Measurements from ENCODE around the gene PDCD2L. TPM values are rescaled to one million over a fixed set of nuclear protein-coding genes. Genes with fewer than 3 reads are reported as not detected.
"Not testable (repeated sequence)": the region's sequence is repeated elsewhere in the genome, so short reads cannot be mapped to it uniquely, and the experiment has no call there.

Gene PDCD2L
- total RNA-seq, 2 donors from 2014 or later: 5.9 to 9.9 TPM

GRCh38 chr19:34457446-34457845, 53.2 kb downstream of the PDCD2L start:
- no peaks in the 10 kb centered on the region for H3K9me3 ChIP-seq
- TF ChIP-seq CTCF (IDR thresholded peaks at IDR 0.05): no peak
- intact Hi-C loops (cut with DNase I): no loop called here
- no peak overlapping the region for H3K27ac ChIP-seq
- no peaks in the 10 kb centered on the region for H3K27me3 ChIP-seq
- no peaks in the 10 kb centered on the region for H3K36me3 ChIP-seq
- DNase-seq: no peak
- no peak overlapping the region for H3K9ac ChIP-seq (ENCODE audit: low read depth in 2 of 2, low read length in 2 of 2)
- no peak overlapping the region for H3K4me3 ChIP-seq
- no peaks in the 10 kb centered on the region for H3K4me1 ChIP-seq

GRCh38 chr19:34458677-34459076, 54.5 kb downstream of the PDCD2L start:
- DNase-seq: no peak
- peaks cover 6% of the 10 kb centered on the region for H3K36me3 ChIP-seq
- no peaks in the 10 kb centered on the region for H3K4me1 ChIP-seq
- no peak overlapping the region for H3K27ac ChIP-seq
- H3K27me3 ChIP-seq: no peaks in the 10 kb centered on the region
- no peak for TF ChIP-seq CTCF (IDR thresholded peaks at IDR 0.05)
- H3K9ac ChIP-seq (ENCODE audit: low read depth in 2 of 2, low read length in 2 of 2): no peak overlapping the region
- intact Hi-C loops (cut with DNase I): no loop called here
- H3K4me3 ChIP-seq: no peak overlapping the region
- H3K9me3 ChIP-seq: no peaks in the 10 kb centered on the region

GRCh38 chr19:34459614-34460013, 55.4 kb downstream of the PDCD2L start:
- no peaks in the 10 kb centered on the region for H3K9me3 ChIP-seq
- H3K27ac ChIP-seq: no peak overlapping the region
- H3K9ac ChIP-seq (ENCODE audit: low read depth in 2 of 2, low read length in 2 of 2): peak overlapping the region in 1 of 2 donors; percentile 2
- DNase-seq: no peak
- H3K4me3 ChIP-seq: no peak overlapping the region
- no peaks in the 10 kb centered on the region for H3K27me3 ChIP-seq
- peaks cover 11% of the 10 kb centered on the region for H3K36me3 ChIP-seq
- intact Hi-C loops (cut with DNase I): no loop called here
- no peak for TF ChIP-seq CTCF (IDR thresholded peaks at IDR 0.05)
- no peaks in the 10 kb centered on the region for H3K4me1 ChIP-seq

GRCh38 chr19:34461375-34462100, 57.3 kb downstream of the PDCD2L start:
- H3K27ac ChIP-seq: no peak overlapping the region
- no peak for DNase-seq
- no peak overlapping the region for H3K9ac ChIP-seq (ENCODE audit: low read depth in 2 of 2, low read length in 2 of 2)
- intact Hi-C loops (cut with DNase I): no loop called here
- H3K4me3 ChIP-seq: no peak overlapping the region
- H3K9me3 ChIP-seq: no peaks in the 10 kb centered on the region
- no peaks in the 10 kb centered on the region for H3K4me1 ChIP-seq
- no peak for TF ChIP-seq CTCF (IDR thresholded peaks at IDR 0.05)
- peaks cover 16% of the 10 kb centered on the region for H3K36me3 ChIP-seq
- no peaks in the 10 kb centered on the region for H3K27me3 ChIP-seq

GRCh38 chr19:34464785-34465184, 60.6 kb downstream of the PDCD2L start:
- H3K4me1 ChIP-seq; intact Hi-C loops (cut with DNase I); H3K4me3 ChIP-seq; DNase-seq; H3K9me3 ChIP-seq; H3K27ac ChIP-seq; H3K9ac ChIP-seq (ENCODE audit: low read depth in 2 of 2, low read length in 2 of 2); H3K27me3 ChIP-seq: not testable (repeated sequence)
- peaks cover 21% of the 10 kb centered on the region for H3K36me3 ChIP-seq

- TF ChIP-seq CTCF (IDR thresholded peaks at IDR 0.05): no peak
- peaks cover 23% of the 10 kb centered on the region for H3K36me3 ChIP-seq
These were observed 64.2 kb downstream of the PDCD2L start for GRCh38 chr19:34468409-34468808.

GRCh38 chr19:34469026-34469425, 64.8 kb downstream of the PDCD2L start:
- H3K9ac ChIP-seq (ENCODE audit: low read depth in 2 of 2, low read length in 2 of 2); H3K27ac ChIP-seq; intact Hi-C loops (cut with DNase I); H3K4me1 ChIP-seq; H3K9me3 ChIP-seq; H3K4me3 ChIP-seq; DNase-seq; H3K27me3 ChIP-seq: not testable (repeated sequence)
- peaks cover 17% of the 10 kb centered on the region for H3K36me3 ChIP-seq

More at GRCh38 chr19:34468409-34468808, 64.2 kb downstream of the PDCD2L start:
- no peaks in the 10 kb centered on the region for H3K9me3 ChIP-seq
- H3K27ac ChIP-seq: no peak overlapping the region
- intact Hi-C loops (cut with DNase I): no loop called here
- no peak overlapping the region for H3K4me3 ChIP-seq
- DNase-seq: no peak
- no peaks in the 10 kb centered on the region for H3K27me3 ChIP-seq
- H3K4me1 ChIP-seq: no peaks in the 10 kb centered on the region
- H3K9ac ChIP-seq (ENCODE audit: low read depth in 2 of 2, low read length in 2 of 2): no peak overlapping the region
